Fibroblast of lung (primary cell): ENCODE results near the gene SUSD1. TPM values are rescaled to one million over a fixed set of nuclear protein-coding genes. Genes with fewer than 3 reads are reported as not detected.
A peak's percentile ranks its signal among the peaks of the same experiment; 100 is the strongest.

Source experiments
- DNase-seq, 2 donors: peaks; one replicate each; pipeline versions ENCODE4 v3.0.0 to v3.0.0-alpha.2; 2010; ENCODE audit warnings: low read depth in 2 of 2
- H2AFZ ChIP-seq: 2 replicates; pipeline ENCODE4 v1.5.1; 2012; ENCODE audit warnings: low read length, control low read depth, inconsistent platforms
- H3K27ac ChIP-seq: 2 replicates; pipeline ENCODE4 v1.5.1; 2011; ENCODE audit warnings: low read length, control low read depth; ENCODE audit not compliant: insufficient read depth
- H3K27me3 ChIP-seq: 2 replicates; pipeline ENCODE4 v1.5.1; 2011; ENCODE audit warnings: mild to moderate bottlenecking, low read length; ENCODE audit not compliant: control insufficient read depth, insufficient read depth
- H3K36me3 ChIP-seq: 2 replicates; pipeline ENCODE4 v1.5.1; 2011; ENCODE audit warnings: low read length; ENCODE audit not compliant: control insufficient read depth, insufficient read depth
- H3K4me1 ChIP-seq: 2 replicates; pipeline ENCODE4 v1.5.1; 2011; ENCODE audit warnings: low read length; ENCODE audit not compliant: control insufficient read depth, insufficient read depth; ENCODE audit errors: extremely low read depth
- H3K4me2 ChIP-seq: 2 replicates; pipeline ENCODE4 v1.5.1; 2011; ENCODE audit warnings: low read length, control low read depth; ENCODE audit not compliant: insufficient read depth; ENCODE audit errors: extremely low read depth
- H3K4me3 ChIP-seq, 4 experiments: fragments of 200-600 bp in 1 of 4; sonication (generic) in 1 of 4; replicated peaks in 1 of 4; 2 replicates each; pipeline ENCODE4 v1.5.1; 2011 to 2016; ENCODE audit warnings: low read length in 4 of 4, low read depth in 3 of 4, mild to moderate bottlenecking in 3 of 4, control low read depth in 2 of 4, inconsistent platforms in 1 of 4, mixed read lengths in 1 of 4; ENCODE audit not compliant: insufficient read depth in 1 of 4; ENCODE audit errors: control extremely low read depth in 1 of 4
- H3K79me2 ChIP-seq: 2 replicates; pipeline ENCODE4 v1.5.1; 2012; ENCODE audit warnings: mild to moderate bottlenecking, low read length, inconsistent platforms; ENCODE audit not compliant: control insufficient read depth, insufficient read depth
- H3K9ac ChIP-seq: 2 replicates; pipeline ENCODE4 v1.5.1; 2011; ENCODE audit warnings: mild to moderate bottlenecking, low read length, control low read depth; ENCODE audit not compliant: insufficient read depth
- H3K9me3 ChIP-seq: 2 replicates; pipeline ENCODE4 v1.5.1; 2012; ENCODE audit warnings: low read depth, low read length; ENCODE audit not compliant: control insufficient read depth, insufficient read depth
- H4K20me1 ChIP-seq: 2 replicates; pipeline ENCODE4 v1.5.1; 2011; ENCODE audit warnings: low read length; ENCODE audit not compliant: control insufficient read depth, insufficient read depth; ENCODE audit errors: extremely low read depth
- EZH2 ChIP-seq: IDR thresholded peaks from 2 replicates; pipeline ENCODE4 v1.5.1; 2012; ENCODE audit warnings: low read length, control low read depth, mild to moderate bottlenecking; ENCODE audit errors: missing control alignments
- polyA plus RNA-seq, 2 donors: library from polyadenylated mRNA; depleted of rRNA in 1 of 2; stranded (reverse) in 1 of 2; unstranded in 1 of 2; fragments of >200 nt; gene quantifications; 2 replicates each; pipeline ENCODE4 v1.2.1, GENCODE V29; 2011 to 2012; ENCODE audit warnings: missing spikeins in 1 of 2
- total RNA-seq: library from RNA; depleted of rRNA; stranded (reverse); fragments of >200 nt; gene quantifications from 2 replicates; pipeline ENCODE4 v1.2.1, GENCODE V29; 2014
- TF ChIP-seq, protein P1 (sequence below), 2 donors: IDR thresholded peaks in 1 of 2; conservative IDR thresholded peaks in 1 of 2; 1 replicate in 1 of 2; 2 replicates in 1 of 2; pipeline ENCODE4 v1.5.1; 2011 to 2012; ENCODE audit warnings: low read length in 2 of 2, control low read depth in 1 of 2, inconsistent platforms in 1 of 2, low read depth in 1 of 2, mild to moderate bottlenecking in 1 of 2

Gene SUSD1
- total and polyA plus RNA-seq, 2 donors (not counting 1 experiment from before 2014, with no cell fraction given): 27.4 to 28.6 TPM

- H3K9me3 ChIP-seq: no peaks in the 10 kb centered on the region
- no peaks in the 10 kb centered on the region for H4K20me1 ChIP-seq
- H3K4me3 ChIP-seq: no peak overlapping the region
- no peak overlapping the region for H2AFZ ChIP-seq
- TF ChIP-seq, protein P1, sequence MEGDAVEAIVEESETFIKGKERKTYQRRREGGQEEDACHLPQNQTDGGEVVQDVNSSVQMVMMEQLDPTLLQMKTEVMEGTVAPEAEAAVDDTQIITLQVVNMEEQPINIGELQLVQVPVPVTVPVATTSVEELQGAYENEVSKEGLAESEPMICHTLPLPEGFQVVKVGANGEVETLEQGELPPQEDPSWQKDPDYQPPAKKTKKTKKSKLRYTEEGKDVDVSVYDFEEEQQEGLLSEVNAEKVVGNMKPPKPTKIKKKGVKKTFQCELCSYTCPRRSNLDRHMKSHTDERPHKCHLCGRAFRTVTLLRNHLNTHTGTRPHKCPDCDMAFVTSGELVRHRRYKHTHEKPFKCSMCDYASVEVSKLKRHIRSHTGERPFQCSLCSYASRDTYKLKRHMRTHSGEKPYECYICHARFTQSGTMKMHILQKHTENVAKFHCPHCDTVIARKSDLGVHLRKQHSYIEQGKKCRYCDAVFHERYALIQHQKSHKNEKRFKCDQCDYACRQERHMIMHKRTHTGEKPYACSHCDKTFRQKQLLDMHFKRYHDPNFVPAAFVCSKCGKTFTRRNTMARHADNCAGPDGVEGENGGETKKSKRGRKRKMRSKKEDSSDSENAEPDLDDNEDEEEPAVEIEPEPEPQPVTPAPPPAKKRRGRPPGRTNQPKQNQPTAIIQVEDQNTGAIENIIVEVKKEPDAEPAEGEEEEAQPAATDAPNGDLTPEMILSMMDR (conservative IDR thresholded peaks at IDR 0.05 in 1 of 2, IDR thresholded peaks at IDR 0.05 in 1 of 2; ENCODE audit: low read depth in 1 of 2, low read length in 2 of 2): peak in 1 of 2 donors; percentile 13
- no peak for TF ChIP-seq EZH2
- DNase-seq: peak; percentile 2 to 15
- no peak overlapping the region for H3K9ac ChIP-seq
- H3K4me2 ChIP-seq: no peak overlapping the region
- H3K27ac ChIP-seq: no peak overlapping the region
- peaks cover 1% of the 10 kb centered on the region for H3K36me3 ChIP-seq
- no peaks in the 10 kb centered on the region for H3K79me2 ChIP-seq
- no peaks in the 10 kb centered on the region for H3K27me3 ChIP-seq
- peaks cover 2% of the 10 kb centered on the region for H3K4me1 ChIP-seq
These were observed 62.0 kb downstream of the SUSD1 start for GRCh38 chr9:112112941-112113681.

DNA sequence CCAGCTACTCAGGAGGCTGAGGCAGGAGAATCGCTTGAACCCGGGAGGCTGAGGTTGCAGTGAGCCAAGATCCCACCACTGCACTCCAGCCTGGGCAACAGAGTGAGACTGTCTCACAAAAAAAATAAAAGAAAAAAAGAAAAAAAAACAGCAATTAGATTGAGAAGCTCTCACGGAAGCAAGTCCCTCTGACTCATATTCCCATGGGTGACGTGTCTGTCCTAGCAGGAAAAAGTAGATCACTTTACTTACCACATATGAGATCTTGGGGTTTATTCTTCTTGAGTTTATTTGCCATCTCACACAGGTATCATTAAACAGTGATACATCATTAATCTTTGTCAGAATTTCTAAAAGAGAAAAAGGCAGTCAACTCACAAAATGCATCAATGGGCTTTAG is 62.6 kb downstream of the SUSD1 start:
- Histone ChIP-seq H3K9ac (no peak overlapping the region), H3K4me1 (peaks cover 2% of the 10 kb centered on the region), H3K27me3 (no peaks in the 10 kb centered on the region), H3K27ac (no peak overlapping the region), H2AFZ (no peak overlapping the region), H3K4me3 (no peak overlapping the region), H4K20me1 (no peaks in the 10 kb centered on the region), H3K9me3 (no peaks in the 10 kb centered on the region), H3K4me2 (no peak overlapping the region), H3K36me3 (peaks cover 1% of the 10 kb centered on the region), H3K79me2 (no peaks in the 10 kb centered on the region)
- DNase-seq: peak; percentile 65 to 96
- TF ChIP-seq, protein P1 (conservative IDR thresholded peaks at IDR 0.05 in 1 of 2, IDR thresholded peaks at IDR 0.05 in 1 of 2; ENCODE audit: low read depth in 1 of 2, low read length in 2 of 2): no peak
- TF ChIP-seq EZH2: no peak

GRCh38 chr9:112111461-112111860 is 63.6 kb downstream of the SUSD1 start:
- Histone ChIP-seq H4K20me1 (no peaks in the 10 kb centered on the region), H3K9ac (no peak overlapping the region), H3K27ac (no peak overlapping the region), H3K4me3 (no peak overlapping the region), H2AFZ (no peak overlapping the region), H3K27me3 (no peaks in the 10 kb centered on the region), H3K9me3 (no peaks in the 10 kb centered on the region), H3K36me3 (peaks cover 1% of the 10 kb centered on the region), H3K4me2 (no peak overlapping the region), H3K79me2 (no peaks in the 10 kb centered on the region), H3K4me1 (peaks cover 2% of the 10 kb centered on the region)
- no peak for TF ChIP-seq EZH2
- TF ChIP-seq, protein P1 (conservative IDR thresholded peaks at IDR 0.05 in 1 of 2, IDR thresholded peaks at IDR 0.05 in 1 of 2; ENCODE audit: low read depth in 1 of 2, low read length in 2 of 2): no peak
- DNase-seq: no peak
